Uterus (tissue), 4 donors: ENCODE data around the gene PRPS1. TPM values are rescaled to one million over a fixed set of nuclear protein-coding genes. Genes with fewer than 3 reads are reported as not detected.

Experiments used
- DNase-seq, 2 donors: peaks; one replicate each; pipeline ENCODE4 v3.0.0-alpha.2; 2019 to 2020
- H3K27ac ChIP-seq, 2 donors: fragments of 200-600 bp; sonication (generic); 1 replicate in 1 of 2; 2 replicates in 1 of 2; pipeline ENCODE4 v1.5.1; 2016 to 2018
- H3K27me3 ChIP-seq, 2 donors: fragments of 200-600 bp; sonication (generic); one replicate each; pipeline ENCODE4 v1.5.1; 2018 to 2019; ENCODE audit warnings: control low read depth in 1 of 2
- H3K36me3 ChIP-seq, 2 donors: fragments of 200-600 bp; sonication (generic); one replicate each; pipeline ENCODE4 v1.5.1; 2019; ENCODE audit warnings: control low read depth in 1 of 2
- H3K4me1 ChIP-seq, 2 donors: fragments of 200-600 bp; sonication (generic); one replicate each; pipeline ENCODE4 v1.5.1; 2018 to 2019; ENCODE audit warnings: control low read depth in 1 of 2
- H3K4me3 ChIP-seq, 2 donors: fragments of 200-600 bp; sonication (generic); 1 replicate in 1 of 2; 2 replicates in 1 of 2; pipeline ENCODE4 v1.5.1; 2018 to 2019; ENCODE audit warnings: mild to moderate bottlenecking in 1 of 2
- H3K9me3 ChIP-seq, 2 donors: fragments of 200-600 bp; sonication (generic); one replicate each; pipeline ENCODE4 v1.5.1; 2019; ENCODE audit warnings: control low read depth in 1 of 2
- POLR2A ChIP-seq, 2 donors: fragments of 450-650 bp; IDR thresholded peaks; one replicate each; pipeline ENCODE4 v1.6.1; 2016; ENCODE audit warnings: antibody characterized with exemption in 2 of 2, mild to moderate bottlenecking in 1 of 2, moderate library complexity in 1 of 2
- intact Hi-C: fragments of 100-400 bp; cut with DNase I; formaldehyde crosslinking; loops from one replicate; pipeline ENCODE4 v1.15.1; 2023; ENCODE audit warnings: low total_unique reads
- total RNA-seq, 4 donors: library from RNA; depleted of rRNA in 3 of 4; stranded (reverse); fragments of >200 nt in 3 of 4; gene quantifications; one replicate each; pipeline versions ENCODE4 v1.1.0 to v1.2.4, GENCODE V29; 2014 to 2023
- TF ChIP-seq, protein P1 (sequence below), 4 experiments: fragments of 200-600 bp in 2 of 4; fragments of 450-650 bp in 2 of 4; sonication (generic) in 2 of 4; IDR thresholded peaks; one replicate each; pipeline ENCODE4 v1.5.1; 2016 to 2019; ENCODE audit warnings: antibody characterized with exemption in 4 of 4, mild to moderate bottlenecking in 2 of 4, moderate library complexity in 1 of 4
- donor health status: DM: yes; HTN: yes; CAD: no.

The PRPS1 gene
- total RNA-seq, 4 donors from 2014 or later: 20.0 to 34.1 (median 32.2) TPM

- Histone ChIP-seq H3K27ac (peak overlapping the region; percentile 54 to 62), H3K36me3 (no peaks in the 10 kb centered on the region), H3K27me3 (no peaks in the 10 kb centered on the region), H3K4me3 (no peak overlapping the region), H3K4me1 (no peaks in the 10 kb centered on the region), H3K9me3 (no peaks in the 10 kb centered on the region)
- intact Hi-C loops: no loop called here
- peak in 1 of 2 donors; percentile 61 for DNase-seq
- TF ChIP-seq POLR2A (IDR thresholded peaks at IDR 0.05): peak in 1 of 2 donors; percentile 37
- TF ChIP-seq, protein P1, sequence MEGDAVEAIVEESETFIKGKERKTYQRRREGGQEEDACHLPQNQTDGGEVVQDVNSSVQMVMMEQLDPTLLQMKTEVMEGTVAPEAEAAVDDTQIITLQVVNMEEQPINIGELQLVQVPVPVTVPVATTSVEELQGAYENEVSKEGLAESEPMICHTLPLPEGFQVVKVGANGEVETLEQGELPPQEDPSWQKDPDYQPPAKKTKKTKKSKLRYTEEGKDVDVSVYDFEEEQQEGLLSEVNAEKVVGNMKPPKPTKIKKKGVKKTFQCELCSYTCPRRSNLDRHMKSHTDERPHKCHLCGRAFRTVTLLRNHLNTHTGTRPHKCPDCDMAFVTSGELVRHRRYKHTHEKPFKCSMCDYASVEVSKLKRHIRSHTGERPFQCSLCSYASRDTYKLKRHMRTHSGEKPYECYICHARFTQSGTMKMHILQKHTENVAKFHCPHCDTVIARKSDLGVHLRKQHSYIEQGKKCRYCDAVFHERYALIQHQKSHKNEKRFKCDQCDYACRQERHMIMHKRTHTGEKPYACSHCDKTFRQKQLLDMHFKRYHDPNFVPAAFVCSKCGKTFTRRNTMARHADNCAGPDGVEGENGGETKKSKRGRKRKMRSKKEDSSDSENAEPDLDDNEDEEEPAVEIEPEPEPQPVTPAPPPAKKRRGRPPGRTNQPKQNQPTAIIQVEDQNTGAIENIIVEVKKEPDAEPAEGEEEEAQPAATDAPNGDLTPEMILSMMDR (IDR thresholded peaks at IDR 0.05): no peak
Observed at GRCh38 chrX:107700317-107700774, 72.0 kb downstream of the PRPS1 start.

Other genes starting within 250 kb of the PRPS1 start
- gene FRMPD3, start 178.9 kb upstream of the PRPS1 start, total RNA-seq: 1 to 10 TPM in 1 of 4 donors, under 1 TPM in 1, not detected in 2; 0.14 to 1.5 TPM
- 100 to 1,000 TPM; 101 to 786 (median 475) TPM for gene TSC22D3, start 147.3 kb downstream of the PRPS1 start, total RNA-seq
- gene NCBP2L, start 149.2 kb downstream of the PRPS1 start, total RNA-seq: not detected
- 10 to 100 TPM in 3 of 4 donors, 1 to 10 TPM in 1; 8.5 to 53.4 (median 40.7) TPM for gene MID2, start 197.4 kb downstream of the PRPS1 start, total RNA-seq